Effector memory CD4-positive, alpha-beta T cell (primary cell): ENCODE data around the gene SLC28A1.

ENCODE experiments used
- DNase-seq, 3 donors: peaks; one replicate each; pipeline ENCODE4 v3.0.0-alpha.2; 2020
- H3K27ac ChIP-seq: 2 replicates; pipeline ENCODE4 v1.7.0; 2013; ENCODE audit warnings: mild to moderate bottlenecking, low read length, moderate library complexity; ENCODE audit not compliant: insufficient read depth, poor library complexity, severe bottlenecking
- H3K27me3 ChIP-seq: replicated peaks from 2 replicates; pipeline ENCODE4 v1.7.0; 2013; ENCODE audit warnings: mild to moderate bottlenecking, low read length; ENCODE audit not compliant: insufficient read depth, control insufficient read depth, poor library complexity, severe bottlenecking
- H3K36me3 ChIP-seq: 2 replicates; pipeline ENCODE4 v1.7.0; 2013; ENCODE audit warnings: mild to moderate bottlenecking, low read length, moderate library complexity; ENCODE audit not compliant: control insufficient read depth, insufficient read depth
- H3K4me1 ChIP-seq: 2 replicates; pipeline ENCODE4 v1.7.0; 2013; ENCODE audit warnings: low read length, mild to moderate bottlenecking; ENCODE audit not compliant: control insufficient read depth, insufficient read depth, poor library complexity, severe bottlenecking
- H3K4me3 ChIP-seq: 2 replicates; pipeline ENCODE4 v1.7.0; 2013; ENCODE audit warnings: low read length, low read depth, mild to moderate bottlenecking; ENCODE audit not compliant: insufficient read depth, poor library complexity, severe bottlenecking
- H3K9me3 ChIP-seq: 2 replicates; pipeline ENCODE4 v1.7.0; 2013; ENCODE audit warnings: mild to moderate bottlenecking, low read length, moderate library complexity; ENCODE audit not compliant: control insufficient read depth

The SLC28A1 gene

DNA sequence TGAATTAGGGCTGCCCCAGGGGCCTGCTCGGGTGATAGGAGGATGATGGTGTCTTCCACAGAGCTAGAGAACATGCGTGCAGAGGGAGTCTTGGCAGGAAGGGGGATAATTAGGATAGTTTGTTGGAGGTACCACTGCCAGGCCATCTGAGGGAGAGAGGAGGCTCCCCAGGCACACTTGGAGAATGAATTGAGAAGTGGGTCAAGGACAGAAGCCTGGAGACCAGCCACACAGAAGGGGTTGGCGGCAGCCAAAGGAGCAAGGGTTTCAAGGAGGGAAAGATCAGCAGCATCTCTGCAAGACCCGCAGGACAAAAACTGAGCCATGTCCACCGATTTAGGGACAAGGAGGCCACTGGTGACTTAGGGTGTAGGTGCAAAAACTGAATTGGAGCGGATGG is 6.9 kb downstream of the SLC28A1 start:
- Histone ChIP-seq H3K36me3 (no peaks in the 10 kb centered on the region), H3K27me3 (no peaks in the 10 kb centered on the region), H3K9me3 (no peaks in the 10 kb centered on the region), H3K27ac (no peak overlapping the region), H3K4me1 (no peaks in the 10 kb centered on the region), H3K4me3 (no peak overlapping the region)
- no peak for DNase-seq

GRCh38 chr15:84892786-84893307 is 8.4 kb downstream of the SLC28A1 start:
- H3K9me3 ChIP-seq = no peaks in the 10 kb centered on the region
- no peak overlapping the region for H3K27ac ChIP-seq
- no peaks in the 10 kb centered on the region for H3K4me1 ChIP-seq
- no peaks in the 10 kb centered on the region for H3K36me3 ChIP-seq
- H3K4me3 ChIP-seq = no peak overlapping the region
- DNase-seq = no peak
- H3K27me3 ChIP-seq = no peaks in the 10 kb centered on the region

- H3K27me3 ChIP-seq = no peaks in the 10 kb centered on the region
These were observed 9.1 kb downstream of the SLC28A1 start for GRCh38 chr15:84893607-84894006.

GRCh38 chr15:84894736-84895425 is 10.4 kb downstream of the SLC28A1 start:
- no peak for DNase-seq
- Histone ChIP-seq H3K4me1 (no peaks in the 10 kb centered on the region), H3K27ac (no peak overlapping the region), H3K4me3 (no peak overlapping the region), H3K36me3 (no peaks in the 10 kb centered on the region), H3K27me3 (no peaks in the 10 kb centered on the region), H3K9me3 (no peaks in the 10 kb centered on the region)

More at GRCh38 chr15:84893607-84894006, 9.1 kb downstream of the SLC28A1 start:
- no peak overlapping the region for H3K27ac ChIP-seq
- no peak for DNase-seq
- no peaks in the 10 kb centered on the region for H3K36me3 ChIP-seq
- no peaks in the 10 kb centered on the region for H3K4me1 ChIP-seq
- H3K9me3 ChIP-seq = no peaks in the 10 kb centered on the region
- H3K4me3 ChIP-seq = no peak overlapping the region

GRCh38 chr15:84898761-84899160 is 14.3 kb downstream of the SLC28A1 start:
- Histone ChIP-seq H3K4me1 (no peaks in the 10 kb centered on the region), H3K36me3 (no peaks in the 10 kb centered on the region), H3K27ac (no peak overlapping the region), H3K9me3 (no peaks in the 10 kb centered on the region), H3K4me3 (no peak overlapping the region), H3K27me3 (no peaks in the 10 kb centered on the region)
- DNase-seq = no peak

GRCh38 chr15:84899750-84900149 is 15.3 kb downstream of the SLC28A1 start:
- no peak for DNase-seq
- Histone ChIP-seq H3K27ac (no peak overlapping the region), H3K9me3 (no peaks in the 10 kb centered on the region), H3K27me3 (no peaks in the 10 kb centered on the region), H3K4me1 (no peaks in the 10 kb centered on the region), H3K4me3 (no peak overlapping the region), H3K36me3 (no peaks in the 10 kb centered on the region)

- no peaks in the 10 kb centered on the region for H3K9me3 ChIP-seq
- no peak overlapping the region for H3K27ac ChIP-seq
- no peaks in the 10 kb centered on the region for H3K4me1 ChIP-seq
- no peaks in the 10 kb centered on the region for H3K36me3 ChIP-seq
- H3K27me3 ChIP-seq = no peaks in the 10 kb centered on the region
- H3K4me3 ChIP-seq = no peak overlapping the region
- no peak for DNase-seq
These were observed 17.1 kb downstream of the SLC28A1 start for GRCh38 chr15:84901540-84901939.

GRCh38 chr15:84903751-84904150 is 19.3 kb downstream of the SLC28A1 start:
- H3K27ac ChIP-seq = no peak overlapping the region
- no peak for DNase-seq

DNA sequence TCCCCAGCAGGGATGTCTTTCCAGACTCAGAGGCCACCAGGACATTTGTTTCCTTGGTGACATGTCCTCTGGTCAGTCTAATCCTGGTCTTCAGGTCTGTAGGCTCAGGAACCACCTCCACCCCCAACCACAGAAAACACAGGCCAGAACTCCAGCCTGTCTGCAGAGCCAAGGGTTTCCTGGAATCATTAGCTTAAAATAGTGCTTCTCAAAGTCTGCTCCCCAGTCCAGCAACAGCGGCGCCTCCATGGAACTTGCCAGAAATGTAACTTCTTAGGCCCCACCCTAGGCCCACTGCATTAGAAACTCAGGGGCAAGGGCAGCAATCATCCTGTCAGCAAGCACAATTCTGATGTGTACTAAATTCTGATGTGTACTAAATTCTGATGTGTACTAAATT is 20.0 kb downstream of the SLC28A1 start:
- Histone ChIP-seq H3K27me3 (no peaks in the 10 kb centered on the region), H3K4me3 (no peak overlapping the region), H3K36me3 (no peaks in the 10 kb centered on the region), H3K9me3 (no peaks in the 10 kb centered on the region), H3K4me1 (no peaks in the 10 kb centered on the region), H3K27ac (no peak overlapping the region)
- no peak for DNase-seq

More at GRCh38 chr15:84903751-84904150, 19.3 kb downstream of the SLC28A1 start:
- Histone ChIP-seq H3K4me3 (no peak overlapping the region), H3K36me3 (no peaks in the 10 kb centered on the region), H3K4me1 (no peaks in the 10 kb centered on the region), H3K27me3 (no peaks in the 10 kb centered on the region), H3K9me3 (no peaks in the 10 kb centered on the region)

- DNase-seq = no peak
- Histone ChIP-seq H3K9me3 (no peaks in the 10 kb centered on the region), H3K4me3 (no peak overlapping the region), H3K4me1 (no peaks in the 10 kb centered on the region), H3K36me3 (no peaks in the 10 kb centered on the region), H3K27me3 (no peaks in the 10 kb centered on the region), H3K27ac (no peak overlapping the region)
These were observed 20.8 kb downstream of the SLC28A1 start for GRCh38 chr15:84905016-84905916.
